ENCODE results near the gene CREBBP.

The CREBBP gene

DNA sequence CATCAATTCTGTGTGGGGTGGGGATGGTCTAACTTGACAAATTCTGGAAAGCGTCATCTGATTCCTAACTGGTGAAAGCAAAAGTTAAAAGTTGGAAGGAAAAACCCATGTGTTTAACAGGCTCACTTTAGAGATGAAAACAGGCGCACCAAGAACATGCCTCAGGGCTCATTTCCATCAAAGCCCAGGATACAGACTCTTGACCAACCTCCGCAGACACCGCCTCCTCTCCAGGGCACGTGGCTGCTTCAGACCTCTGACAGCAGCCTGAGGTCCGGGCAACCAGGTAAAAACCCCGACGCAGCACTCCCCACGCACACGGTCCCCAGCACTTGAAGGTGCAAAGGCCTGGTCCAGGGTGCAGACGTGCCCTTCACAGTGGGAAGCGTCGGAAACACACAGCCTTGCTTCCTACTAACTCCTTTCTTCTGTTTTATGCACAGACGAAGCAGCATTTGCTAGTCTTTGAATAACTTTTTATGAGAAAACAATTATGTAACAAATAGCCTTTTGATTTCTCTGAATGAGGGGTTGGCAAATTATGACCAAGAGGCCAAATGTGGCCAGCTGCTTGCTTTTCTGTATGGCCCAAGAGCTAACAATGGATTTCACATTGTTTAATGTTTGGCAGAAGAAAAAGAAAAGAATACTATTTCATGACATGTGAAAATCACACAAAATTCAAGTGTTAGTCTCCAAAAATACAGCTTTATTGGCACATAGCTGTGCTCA is 119.0 kb downstream of the CREBBP start:
- FAIRE-seq = no peak

DNA sequence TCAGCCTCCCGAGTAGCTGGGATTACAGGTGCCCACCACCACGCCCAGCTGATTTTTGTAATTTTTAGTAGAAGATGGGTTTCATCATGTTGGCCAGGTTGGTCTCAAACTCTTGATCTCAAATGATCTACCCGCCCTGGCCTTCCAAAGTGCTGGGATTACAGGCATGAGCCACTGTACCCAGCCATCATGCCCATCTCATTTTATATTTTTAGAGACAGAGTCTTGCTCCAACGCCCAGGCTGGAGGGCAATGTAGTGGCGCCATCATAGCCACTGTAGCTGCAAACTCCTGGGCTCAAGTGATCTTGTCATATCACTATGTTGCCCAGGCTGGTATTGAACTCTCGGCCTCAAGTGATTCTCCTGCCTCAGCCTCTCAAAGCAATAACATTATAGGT is 120.0 kb downstream of the CREBBP start:
- no peak for FAIRE-seq

DNA sequence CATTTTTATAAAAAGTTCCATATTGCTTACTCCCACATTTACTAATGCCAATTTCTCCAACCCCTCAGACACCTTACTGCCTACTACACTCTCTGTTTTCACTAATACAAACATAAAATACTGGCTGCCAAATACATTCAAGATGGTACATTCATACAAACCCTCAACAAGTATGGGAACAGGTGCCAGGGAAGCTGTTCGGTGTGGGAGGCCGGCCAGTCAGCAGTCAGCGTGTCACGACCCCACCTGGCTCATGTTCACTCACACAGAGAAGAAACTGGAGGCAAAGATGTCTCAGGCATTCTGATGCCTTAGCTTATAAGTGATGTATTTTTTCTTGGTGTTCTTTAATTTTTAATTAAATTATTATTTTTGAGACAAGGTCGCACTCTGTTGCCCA is 120.8 kb downstream of the CREBBP start:
- no peak for FAIRE-seq

DNA sequence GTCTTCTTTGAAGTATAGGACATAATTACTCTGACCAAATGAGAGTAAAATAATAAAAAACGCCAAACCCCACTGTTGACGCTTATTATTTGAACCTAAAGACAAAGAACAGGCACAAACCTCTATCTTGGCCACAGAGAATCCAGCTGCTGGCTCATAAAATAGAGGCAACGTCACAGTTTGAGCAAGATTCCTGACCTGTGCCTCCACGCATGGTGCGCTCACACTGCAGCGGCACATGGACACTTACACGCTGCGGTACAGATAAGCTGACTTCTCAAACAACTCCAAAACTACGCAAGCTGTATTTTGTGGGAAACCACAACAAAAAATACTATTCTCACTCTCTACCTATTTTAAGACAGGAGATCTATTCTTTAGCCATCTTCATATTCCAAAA is 124.4 kb downstream of the CREBBP start:
- FAIRE-seq = no peak

DNA sequence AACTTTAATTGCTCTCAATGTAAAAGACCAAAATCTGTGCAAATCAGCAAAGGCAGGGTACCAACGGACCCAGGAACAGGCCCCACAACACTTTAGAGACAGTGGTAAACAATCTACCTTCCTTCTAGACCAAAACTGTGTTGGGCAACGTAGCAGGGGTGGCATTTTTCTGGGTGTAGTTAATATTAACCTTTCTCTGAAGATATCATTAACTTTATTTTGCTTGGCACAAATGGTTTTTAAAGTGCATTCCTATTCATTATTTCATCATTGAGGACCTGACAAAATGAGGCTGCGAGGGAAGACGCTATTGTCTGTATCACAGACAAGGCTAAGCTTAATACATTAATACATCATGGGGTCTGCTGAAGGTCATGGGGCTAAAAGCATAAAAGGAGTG is 125.3 kb downstream of the CREBBP start:
- no peak for FAIRE-seq

DNA sequence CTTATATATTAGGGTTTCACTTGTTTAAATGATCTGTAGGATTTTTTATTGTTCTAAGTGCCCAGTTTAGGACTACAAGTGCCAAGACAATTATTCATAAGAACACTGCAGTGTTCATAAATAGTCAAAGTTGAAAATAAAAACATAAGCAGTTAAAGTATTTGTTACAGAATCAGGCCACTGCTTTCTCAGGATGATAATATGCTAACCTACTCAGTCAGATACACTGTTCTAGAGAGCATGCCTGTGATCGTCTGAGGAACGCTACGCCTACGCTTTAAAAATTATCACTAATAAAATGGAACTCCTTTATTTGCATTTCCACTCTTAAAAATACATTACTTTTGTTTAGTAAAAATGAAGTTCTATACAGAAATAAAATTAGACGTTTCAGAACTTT is 125.7 kb downstream of the CREBBP start:
- no peak for FAIRE-seq

DNA sequence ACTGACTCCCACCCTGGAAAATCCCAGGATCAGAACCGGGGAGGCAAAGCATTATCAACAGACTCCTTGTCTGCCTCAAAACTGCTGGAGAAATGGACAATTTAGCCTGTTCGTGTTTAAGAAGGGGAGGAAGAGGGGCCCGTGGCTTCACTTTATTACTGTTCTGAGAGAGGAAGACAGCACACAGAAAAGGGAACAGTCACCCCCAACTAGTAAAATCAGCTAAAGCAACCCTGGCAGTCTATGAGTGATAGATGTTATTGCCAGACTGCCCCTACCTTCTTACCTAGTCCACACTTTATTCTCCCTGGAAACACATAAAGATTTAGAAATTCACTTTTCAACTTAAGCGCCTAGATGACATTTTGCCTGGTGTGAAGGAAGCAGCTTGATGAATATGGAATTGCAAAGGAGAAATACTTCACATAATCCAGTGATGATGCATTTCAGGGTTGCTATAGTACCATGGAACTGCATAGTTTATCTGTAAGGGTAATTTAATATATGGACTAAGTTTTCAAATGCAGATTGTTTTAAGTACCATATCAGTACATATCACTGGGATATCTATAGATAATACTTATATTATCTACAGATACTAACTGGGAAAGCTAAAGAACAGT is 126.3 kb downstream of the CREBBP start:
- FAIRE-seq = no peak

DNA sequence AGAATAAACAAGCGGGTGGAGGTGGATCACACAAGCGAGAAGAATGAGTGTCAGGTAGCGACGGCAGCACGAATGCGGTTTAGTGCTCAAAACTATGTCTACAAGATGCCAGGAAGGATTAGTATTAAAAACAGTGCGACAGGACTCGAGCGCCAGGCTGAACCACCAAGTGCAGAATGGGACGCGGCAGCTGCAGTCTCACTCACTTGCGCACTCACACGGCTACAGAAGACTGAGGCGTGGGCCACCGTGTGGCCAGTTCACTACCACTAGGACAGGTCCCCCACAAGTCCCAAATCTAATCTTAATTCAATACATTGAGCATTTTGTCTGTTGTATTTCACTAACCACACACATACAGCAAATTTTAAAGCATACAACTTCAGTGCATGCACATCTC is 127.5 kb downstream of the CREBBP start:
- FAIRE-seq = no peak

DNA sequence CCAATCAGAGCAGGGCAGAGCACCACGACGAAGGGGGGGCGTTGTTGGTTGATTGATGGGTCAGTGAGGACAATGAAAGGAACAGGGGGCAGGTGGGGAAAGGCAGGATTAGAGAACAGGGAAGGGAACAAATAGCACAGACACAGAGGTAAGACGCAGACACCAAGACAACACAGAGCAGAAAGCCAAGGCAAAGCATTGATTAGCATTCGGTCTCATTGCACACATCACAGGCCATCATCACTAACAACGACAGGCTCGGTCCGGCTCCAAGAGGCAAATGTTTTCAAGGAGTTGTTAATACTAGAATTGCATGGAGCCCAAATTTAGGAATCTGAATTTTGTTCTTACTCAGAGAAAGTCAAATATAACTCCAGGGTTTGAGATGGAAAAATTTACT is 128.6 kb downstream of the CREBBP start:
- FAIRE-seq = no peak

DNA sequence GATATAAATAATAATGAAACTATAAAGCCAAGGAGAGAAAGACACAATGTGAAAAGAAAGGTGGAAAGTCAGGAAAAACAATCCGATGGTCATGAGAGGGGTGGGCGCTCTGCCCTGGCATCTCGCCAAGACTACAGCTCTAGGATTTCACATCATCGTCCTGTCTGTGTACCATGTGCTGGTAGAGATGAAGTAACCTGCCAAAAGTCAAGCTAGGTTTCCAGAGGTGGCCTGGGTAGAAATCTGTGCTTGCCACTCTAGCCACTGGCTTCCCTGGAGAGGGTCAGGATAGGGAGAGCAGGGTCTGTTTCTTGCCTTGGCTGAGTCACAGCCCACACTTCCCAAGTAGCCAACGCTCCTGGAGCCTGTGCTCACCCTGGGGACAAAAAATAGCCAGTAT is 132.2 kb downstream of the CREBBP start:
- FAIRE-seq = no peak

DNA sequence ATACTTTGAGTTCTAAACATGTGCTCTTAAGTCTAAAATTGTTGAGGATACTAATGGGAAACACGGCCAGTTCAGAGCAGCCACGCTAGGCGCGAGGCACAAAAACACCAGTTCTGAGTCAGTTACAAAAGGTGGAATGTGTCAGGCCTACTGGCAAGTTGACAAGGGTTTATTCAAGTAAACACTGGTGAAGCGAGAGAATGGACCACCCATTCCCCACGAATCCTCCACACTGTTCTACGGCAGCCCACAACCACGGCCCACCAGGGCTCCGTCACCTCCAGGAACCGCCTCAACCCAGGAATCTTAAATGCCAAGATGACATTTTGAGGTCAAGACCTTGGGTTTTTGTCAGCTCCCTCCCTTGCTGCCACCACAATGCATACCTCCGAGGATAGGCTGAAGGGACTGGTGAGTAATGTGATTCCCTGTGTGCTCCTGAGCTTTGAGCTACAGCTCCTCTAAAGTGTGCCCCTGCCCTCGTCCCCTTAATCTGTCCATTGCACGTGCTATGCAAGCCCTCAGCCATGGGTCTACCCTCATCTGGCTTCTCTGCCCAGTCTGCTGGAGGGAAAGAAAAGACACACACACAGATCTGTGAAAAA is 134.7 kb downstream of the CREBBP start:
- no peak for FAIRE-seq

DNA sequence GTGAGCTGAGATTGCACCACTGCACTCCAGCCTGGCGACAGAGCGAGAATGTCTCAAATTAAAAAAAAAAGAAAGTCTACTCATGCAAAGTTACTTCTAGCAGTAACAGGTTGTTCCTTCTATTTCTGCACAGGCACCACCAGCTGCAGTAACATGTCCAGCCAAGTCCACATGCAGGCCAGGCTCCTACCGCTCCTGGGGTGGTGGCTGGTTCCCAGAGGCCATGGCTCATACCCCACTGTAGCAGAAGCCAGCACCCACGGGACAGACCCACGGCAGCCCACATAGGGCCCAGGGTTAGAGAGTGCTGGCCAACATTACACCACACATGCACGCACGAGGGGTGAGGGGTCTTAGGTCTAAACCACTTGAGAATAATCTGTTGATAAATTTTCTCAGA is 136.5 kb downstream of the CREBBP start:
- FAIRE-seq = no peak

DNA sequence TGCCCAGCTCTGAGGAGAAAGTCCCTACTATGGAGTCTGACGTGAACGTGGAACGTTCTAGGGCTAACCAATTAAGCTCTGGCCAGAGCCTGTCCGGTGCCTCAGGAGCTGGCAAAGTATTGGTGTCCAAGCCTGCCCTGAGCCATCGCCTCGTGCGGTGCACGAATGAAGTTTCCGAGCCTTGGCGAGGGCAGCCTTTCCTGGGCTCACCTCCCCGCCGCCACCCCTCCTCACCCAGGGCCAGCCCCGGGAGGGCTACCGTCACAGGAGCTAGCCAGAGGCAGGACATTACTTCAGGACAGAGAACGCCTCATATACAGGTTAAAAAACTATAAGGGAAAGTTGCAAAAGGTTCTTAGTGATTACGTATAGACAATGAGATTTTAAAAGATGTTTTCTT is 139.6 kb downstream of the CREBBP start:
- FAIRE-seq = no peak

DNA sequence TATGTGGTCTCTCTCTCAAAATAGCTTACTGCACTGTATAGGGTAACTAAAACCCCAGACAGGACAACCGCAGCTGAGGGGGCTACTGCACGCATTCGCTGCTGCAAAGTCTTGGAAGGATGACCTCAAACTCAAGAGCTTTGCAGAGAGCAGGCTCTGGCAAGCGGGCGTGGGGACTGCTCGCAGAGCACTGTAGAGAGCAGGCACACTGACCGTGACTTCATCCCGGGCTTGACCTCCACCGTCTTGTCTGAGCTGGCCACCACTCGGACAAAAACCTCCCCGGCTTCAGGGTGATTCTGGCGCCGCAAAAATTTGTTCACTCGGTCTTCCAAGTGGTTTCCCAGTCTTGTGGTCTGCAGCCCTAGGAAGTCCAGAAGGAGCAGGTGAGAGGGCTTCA is 140.3 kb downstream of the CREBBP start:
- no peak for FAIRE-seq

DNA sequence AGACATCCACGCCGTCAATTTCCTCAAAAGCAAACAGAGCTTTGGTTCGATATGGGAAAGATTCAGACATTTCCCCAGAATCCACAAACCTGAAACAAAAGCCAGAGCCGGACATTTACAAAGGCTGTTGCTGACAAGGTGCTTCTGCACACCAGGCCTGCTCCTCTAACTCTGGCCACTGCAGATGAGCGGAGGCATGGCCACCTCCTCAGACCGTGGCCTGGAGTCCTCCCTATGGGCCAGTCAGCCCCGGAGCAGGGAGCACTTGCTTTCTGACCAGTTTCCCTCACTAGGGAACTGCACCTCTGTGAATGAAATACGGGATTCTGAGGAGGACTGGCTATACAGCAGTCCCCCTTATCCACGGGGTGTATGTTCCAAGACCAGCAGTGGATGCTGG is 140.9 kb downstream of the CREBBP start:
- no peak for FAIRE-seq

DNA sequence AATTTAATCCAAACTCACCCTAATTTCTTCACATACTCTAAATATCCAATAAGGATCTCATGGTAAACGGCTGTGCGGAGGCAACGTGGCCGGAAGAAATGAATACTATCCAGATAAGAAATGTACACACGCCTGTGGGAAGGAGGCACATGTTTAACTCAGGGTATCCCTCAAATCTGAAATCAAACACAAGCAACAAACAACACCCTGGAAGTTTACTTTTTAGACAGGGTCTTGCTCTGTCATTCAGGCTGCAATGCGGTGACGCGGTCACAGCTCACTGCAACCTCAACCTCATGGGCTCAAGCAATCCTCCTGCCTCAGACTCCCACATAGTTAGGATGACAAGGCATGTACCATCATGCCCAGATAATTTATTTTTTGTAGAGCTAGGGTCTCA is 142.0 kb downstream of the CREBBP start:
- FAIRE-seq = no peak

DNA sequence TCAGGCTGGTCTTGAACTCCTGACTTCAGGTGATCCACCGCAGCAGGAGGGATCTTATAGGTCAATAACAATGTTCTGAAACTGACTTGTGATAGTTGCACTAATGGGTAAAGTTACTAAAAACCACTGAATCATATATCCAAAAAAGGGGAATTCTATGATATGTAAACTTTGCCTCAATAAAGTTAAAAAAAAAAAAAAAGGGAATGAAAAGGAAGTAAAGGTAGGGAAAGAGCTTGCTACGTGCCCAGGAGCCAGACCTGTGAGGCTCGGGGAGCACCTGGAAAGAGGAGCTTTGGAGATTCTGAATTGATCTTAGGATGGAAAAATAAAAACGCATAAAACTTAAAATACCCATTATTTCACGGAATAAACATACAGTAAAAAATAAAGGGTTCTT is 142.4 kb downstream of the CREBBP start:
- FAIRE-seq = no peak

DNA sequence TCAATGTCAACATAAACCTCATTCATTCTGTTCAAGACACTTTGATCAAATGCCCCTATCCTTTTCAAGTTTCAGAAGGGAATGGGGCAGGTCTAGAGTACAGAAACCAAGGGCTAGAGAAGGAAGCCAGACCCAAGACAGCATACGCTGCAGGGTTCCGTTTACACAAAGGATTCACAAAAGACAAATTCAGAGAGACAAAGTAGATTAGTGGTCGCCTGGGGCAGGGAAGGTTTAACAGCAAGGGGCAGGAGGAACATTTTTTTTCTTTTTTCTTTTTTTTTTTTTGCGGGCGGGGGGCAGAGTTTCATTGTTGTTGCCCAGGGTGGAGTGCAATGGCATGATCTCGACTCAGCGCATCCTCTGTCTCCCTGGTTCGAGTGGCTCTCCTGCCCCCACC is 143.3 kb downstream of the CREBBP start:
- FAIRE-seq = no peak

DNA sequence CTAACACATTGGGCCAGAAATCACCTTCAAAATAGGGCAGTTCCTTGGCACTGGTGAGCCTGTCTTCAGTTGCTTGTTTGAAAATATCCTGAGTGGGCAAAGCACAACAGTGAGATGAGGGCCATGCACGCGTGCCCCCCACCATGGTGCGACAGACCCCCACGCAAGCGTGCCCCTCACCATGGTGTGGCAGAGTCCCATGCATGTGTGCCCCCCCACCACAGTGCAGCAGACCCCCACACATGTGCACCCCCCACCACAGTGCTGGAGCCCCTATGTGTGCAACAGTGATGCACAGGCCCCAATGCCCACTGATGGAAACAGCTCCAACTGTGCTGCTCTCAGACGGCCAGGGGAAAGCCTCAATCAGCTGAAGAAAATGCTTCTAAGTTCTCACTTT is 144.4 kb downstream of the CREBBP start:
- no peak for FAIRE-seq

DNA sequence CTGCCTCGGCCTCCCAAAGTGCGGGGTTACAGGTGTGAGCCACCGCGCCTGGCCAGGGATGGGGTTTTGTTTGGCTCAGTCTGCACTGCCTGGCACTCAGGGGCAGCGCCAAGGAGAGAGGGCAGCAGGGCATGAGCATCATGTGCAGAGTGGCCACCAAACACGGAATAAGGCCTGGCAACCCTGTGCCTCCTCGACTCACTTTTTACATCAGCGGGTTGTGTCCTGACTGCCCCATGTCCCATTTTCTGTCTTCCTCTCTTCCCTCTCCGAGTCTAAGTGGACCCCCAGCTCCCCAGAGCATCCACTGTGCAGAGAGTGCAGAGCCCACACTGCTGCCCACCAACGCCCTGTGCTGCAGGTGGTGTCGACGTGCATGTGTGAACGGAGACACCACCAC is 145.0 kb downstream of the CREBBP start:
- FAIRE-seq = no peak

DNA sequence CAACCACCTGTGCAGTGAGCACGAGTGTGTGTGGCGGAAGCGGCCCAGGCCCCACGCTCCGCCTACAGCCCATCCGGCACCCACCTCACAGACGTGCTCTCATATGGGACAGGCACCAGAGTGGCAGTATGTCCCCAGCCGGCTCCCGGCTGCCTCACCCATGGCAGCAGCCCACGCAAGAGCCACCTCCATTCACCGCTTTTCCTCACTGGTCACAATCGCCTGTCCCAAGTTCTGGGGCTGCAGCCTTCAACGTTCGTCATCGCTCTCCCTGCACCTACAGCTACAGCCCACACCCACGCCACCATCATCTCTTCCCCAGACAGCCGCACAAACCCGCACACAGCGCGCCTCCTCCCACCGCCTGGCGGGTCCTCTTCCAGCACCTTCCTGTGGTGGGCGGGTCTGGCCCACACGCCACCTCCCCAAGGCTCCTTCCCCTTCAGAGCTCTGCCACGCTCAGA is 145.7 kb downstream of the CREBBP start:
- no peak for FAIRE-seq

DNA sequence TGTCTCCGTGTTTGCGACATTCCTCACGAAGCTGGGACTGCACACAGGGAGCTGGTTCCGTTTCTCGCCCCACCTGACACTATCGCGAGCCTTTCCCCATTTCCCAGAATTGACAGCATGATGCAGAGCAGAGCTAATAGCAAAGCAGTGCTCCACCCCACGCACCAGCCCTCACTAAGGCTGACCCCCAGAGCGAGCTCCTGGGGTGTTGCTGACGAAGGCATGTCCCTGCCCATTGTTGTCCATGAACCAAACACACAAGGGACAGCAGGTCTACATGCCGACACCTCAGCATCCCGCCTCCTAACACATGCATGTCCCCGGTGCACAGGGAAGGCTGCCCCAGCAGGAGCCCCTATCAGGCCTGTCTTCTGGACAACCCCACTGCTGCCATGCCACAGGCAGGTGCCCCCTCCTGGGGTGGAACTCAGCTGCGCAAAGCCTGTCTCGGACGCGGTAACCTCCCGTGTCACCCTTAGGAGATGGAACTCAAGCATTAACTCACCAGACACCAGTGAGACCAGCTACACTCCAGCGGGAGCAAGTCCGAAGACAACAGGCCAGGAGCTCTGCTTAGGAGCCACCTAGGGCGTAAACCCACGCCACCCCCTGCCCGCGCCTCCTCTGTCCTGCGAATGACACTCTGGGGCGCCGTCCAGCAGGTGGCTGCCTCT is 146.3 kb downstream of the CREBBP start:
- no peak for FAIRE-seq

DNA sequence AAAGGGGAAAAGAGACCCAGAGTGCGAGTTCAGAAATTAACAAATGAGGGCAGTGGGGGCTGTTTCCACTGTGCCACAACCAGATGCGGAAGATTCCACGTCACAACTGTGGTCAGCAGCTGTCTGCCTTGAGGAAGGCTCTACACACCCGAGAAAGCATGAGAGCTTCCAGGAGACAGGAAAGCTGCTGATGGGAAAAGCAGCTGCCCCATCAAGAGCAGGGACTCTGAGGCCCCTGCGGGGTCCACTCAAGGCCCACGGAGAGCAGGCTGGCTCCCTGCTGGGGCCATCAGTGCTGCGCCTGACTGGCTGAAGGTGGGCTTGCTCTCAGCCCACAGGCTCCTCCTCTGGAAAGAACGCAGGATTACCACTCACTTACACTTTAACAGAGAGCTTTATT is 148.3 kb downstream of the CREBBP start:
- no peak for FAIRE-seq
